GM12874 (cell line): ENCODE data around the gene CFAP251.

ENCODE experiments used
- CTCF ChIP-seq: IDR thresholded peaks from 2 replicates; pipeline ENCODE4 v1.5.1; 2011; ENCODE audit warnings: low read depth, mild to moderate bottlenecking, control low read depth, low read length, moderate library complexity; ENCODE audit not compliant: insufficient read depth

CFAP251 gene

GRCh38 chr12:121942145-121942718 lies 23.8 kb downstream of the CFAP251 start:
- no peak for TF ChIP-seq CTCF

- no peak for TF ChIP-seq CTCF
Measured at GRCh38 chr12:121943926-121944325, 25.5 kb downstream of the CFAP251 start.

- TF ChIP-seq CTCF = no peak
Measured at GRCh38 chr12:121946313-121947025, 28.1 kb downstream of the CFAP251 start.

- TF ChIP-seq CTCF = no peak
Measured at GRCh38 chr12:121947981-121948380, 29.6 kb downstream of the CFAP251 start.

GRCh38 chr12:121949648-121950397 lies 31.4 kb downstream of the CFAP251 start:
- TF ChIP-seq CTCF = no peak

GRCh38 chr12:121953117-121953692 lies 34.8 kb downstream of the CFAP251 start:
- no peak for TF ChIP-seq CTCF

GRCh38 chr12:121953695-121954094 lies 35.3 kb downstream of the CFAP251 start:
- no peak for TF ChIP-seq CTCF
